GM12801 (cell line): ENCODE results near the gene TRIM71.

Experiments used
- CTCF ChIP-seq: IDR thresholded peaks from one replicate; pipeline ENCODE4 v1.5.1; 2011; ENCODE audit warnings: control low read depth; ENCODE audit not compliant: insufficient read length; ENCODE audit errors: extremely low read depth

Gene TRIM71

GRCh38 chr3:32817558-32818228, at the start of gene TRIM71:
Gene TRIM71, plus strand, starts transcription at chr3:32817997. Its CDS starts 84 bp downstream, at chr3:32818081.
- no peak for TF ChIP-seq CTCF

GRCh38 chr3:32778389-32778788, 39.4 kb upstream of the TRIM71 start:
- TF ChIP-seq CTCF: no peak

GRCh38 chr3:32780071-32780734, 37.6 kb upstream of the TRIM71 start:
- no peak for TF ChIP-seq CTCF

- no peak for TF ChIP-seq CTCF
Observed at GRCh38 chr3:32780735-32781210, 37.0 kb upstream of the TRIM71 start.

GRCh38 chr3:32781211-32781968, 36.4 kb upstream of the TRIM71 start:
- TF ChIP-seq CTCF: no peak

GRCh38 chr3:32782407-32782806, 35.4 kb upstream of the TRIM71 start:
- TF ChIP-seq CTCF: no peak

- no peak for TF ChIP-seq CTCF
Observed at GRCh38 chr3:32791833-32792232, 26.0 kb upstream of the TRIM71 start.
